22Rv1 (cell line): Measurements from ENCODE around the gene ANKZF1.

ENCODE experiments used
- H3K27ac ChIP-seq: fragments of 450-650 bp; 2 replicates; pipeline ENCODE4 v1.5.1; 2017
- CTCF ChIP-seq: fragments of 450-650 bp; IDR thresholded peaks from 2 replicates; pipeline ENCODE4 v1.5.1; 2017; ENCODE audit warnings: mild to moderate bottlenecking
- ZFX ChIP-seq: fragments of 450-650 bp; IDR thresholded peaks from 2 replicates; pipeline ENCODE4 v1.6.1; 2017; ENCODE audit warnings: antibody characterized with exemption, borderline replicate concordance

Gene ANKZF1

GRCh38 chr2:219210196-219210885, 19.3 kb upstream of the ANKZF1 start:
- TF ChIP-seq CTCF (no peak), ZFX (no peak)
- peak overlapping the region; percentile 92; the same call in 1 of the 2 replicates for H3K27ac ChIP-seq

- TF ChIP-seq ZFX (no peak), CTCF (no peak)
- peak overlapping the region; percentile 6; the same call in 1 of the 2 replicates for H3K27ac ChIP-seq
These were observed 18.7 kb upstream of the ANKZF1 start for GRCh38 chr2:219210886-219211362.

- TF ChIP-seq CTCF (no peak), ZFX (no peak)
- no peak overlapping the region for H3K27ac ChIP-seq
These were observed 16.6 kb upstream of the ANKZF1 start for GRCh38 chr2:219213026-219213415.

- H3K27ac ChIP-seq: no peak overlapping the region
These were observed 16.0 kb upstream of the ANKZF1 start for GRCh38 chr2:219213486-219214071.

GRCh38 chr2:219214141-219214540, 15.5 kb upstream of the ANKZF1 start:
- no peak for TF ChIP-seq ZFX
- no peak for TF ChIP-seq CTCF
- no peak overlapping the region for H3K27ac ChIP-seq

More at GRCh38 chr2:219213486-219214071, 16.0 kb upstream of the ANKZF1 start:
- TF ChIP-seq ZFX (no peak), CTCF (no peak)

GRCh38 chr2:219214786-219215185, 14.8 kb upstream of the ANKZF1 start:
- no peak overlapping the region for H3K27ac ChIP-seq
- TF ChIP-seq ZFX (no peak), CTCF (no peak)

GRCh38 chr2:219215871-219216534, 13.6 kb upstream of the ANKZF1 start:
- TF ChIP-seq ZFX: no peak
- no peak for TF ChIP-seq CTCF
- H3K27ac ChIP-seq: peak overlapping the region; percentile 97
